ENCODE measurements around the gene SLAMF9.

SLAMF9 gene

DNA sequence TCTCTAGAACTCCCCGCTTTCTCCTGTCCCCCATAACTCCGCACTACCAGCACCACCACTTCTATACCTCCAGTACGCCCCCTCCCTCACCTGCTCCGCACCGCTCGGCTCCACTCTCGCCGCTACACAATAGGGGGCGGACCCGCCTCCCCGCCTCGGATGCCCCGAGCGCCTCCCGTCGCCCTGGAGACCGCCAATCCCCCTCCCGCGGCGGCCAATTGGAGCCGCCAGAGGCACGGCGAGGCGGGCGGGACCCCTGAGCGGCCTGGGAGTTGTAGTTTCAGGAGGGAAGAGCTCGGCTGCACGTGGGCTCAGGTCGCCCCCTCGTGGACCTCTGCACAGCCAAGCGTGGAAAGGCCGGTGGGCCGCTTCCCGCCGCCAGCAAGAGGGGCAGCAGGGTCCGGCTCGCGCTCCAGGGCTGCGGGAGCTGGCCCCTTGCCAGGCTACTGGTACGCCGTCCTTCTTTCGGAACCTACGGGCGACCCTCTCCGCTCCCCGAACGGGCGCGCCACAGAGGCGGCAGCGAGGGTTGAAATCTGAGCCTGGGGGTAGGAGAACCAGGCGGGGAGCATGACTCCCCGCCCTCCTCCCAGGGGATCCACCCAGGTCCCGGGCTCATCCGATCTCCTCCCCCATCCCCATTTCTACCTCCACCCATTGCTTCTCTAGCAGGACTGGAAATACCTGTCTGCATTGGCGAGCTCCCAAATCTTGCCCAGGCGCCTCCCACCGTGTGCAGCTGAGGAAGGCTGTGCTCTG lies 8.4 kb downstream of the SLAMF9 start, which contains the start of gene IGSF9:
TSS of gene IGSF9 (minus strand) at position 131 of the 759 bp plus-strand sequence. CDS start 2,159 bp downstream, outside the sequence.
- peak; percentile 22 for DNase-seq (ENCODE audit: low spot score)

DNA sequence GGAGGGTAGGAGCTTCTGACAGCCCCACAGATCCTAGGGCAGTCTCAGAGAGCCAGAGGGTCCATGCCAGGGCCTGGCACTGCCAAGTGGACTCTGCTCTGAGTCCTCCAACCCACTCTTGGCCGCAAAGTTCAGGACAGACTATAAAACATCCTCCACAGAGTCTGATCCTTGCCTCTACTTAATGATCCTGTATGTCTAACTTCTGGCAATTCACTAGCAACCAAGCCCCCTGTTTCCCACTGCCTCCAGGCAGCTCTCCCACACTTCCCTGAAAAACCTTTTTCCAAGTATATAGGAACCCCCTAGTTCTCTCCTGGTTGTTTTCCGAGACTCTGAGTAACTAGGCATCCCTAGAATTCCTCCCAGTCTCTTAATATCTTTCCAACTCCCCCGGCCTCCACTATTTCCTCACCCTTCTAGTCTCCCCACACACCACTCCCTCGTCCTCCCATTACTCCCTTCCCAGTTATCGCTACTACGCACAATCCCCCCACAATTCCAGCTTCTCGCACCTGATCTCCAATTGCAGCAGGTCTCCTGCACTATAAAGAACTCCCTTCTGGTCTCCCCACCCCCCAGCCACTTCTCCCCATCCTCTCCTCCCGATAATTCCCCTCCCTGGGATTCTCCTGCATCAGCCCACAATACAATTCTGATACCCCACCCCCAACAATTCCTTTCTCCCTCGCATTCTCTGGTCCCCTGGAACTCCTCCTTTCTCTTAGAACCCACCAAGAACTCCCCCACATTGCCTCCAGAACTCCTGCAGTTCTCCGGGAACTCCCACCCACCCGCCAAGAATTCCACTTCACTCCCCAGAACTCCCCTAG lies 9.2 kb downstream of the SLAMF9 start:
- DNase-seq (ENCODE audit: low spot score) = no peak

DNA sequence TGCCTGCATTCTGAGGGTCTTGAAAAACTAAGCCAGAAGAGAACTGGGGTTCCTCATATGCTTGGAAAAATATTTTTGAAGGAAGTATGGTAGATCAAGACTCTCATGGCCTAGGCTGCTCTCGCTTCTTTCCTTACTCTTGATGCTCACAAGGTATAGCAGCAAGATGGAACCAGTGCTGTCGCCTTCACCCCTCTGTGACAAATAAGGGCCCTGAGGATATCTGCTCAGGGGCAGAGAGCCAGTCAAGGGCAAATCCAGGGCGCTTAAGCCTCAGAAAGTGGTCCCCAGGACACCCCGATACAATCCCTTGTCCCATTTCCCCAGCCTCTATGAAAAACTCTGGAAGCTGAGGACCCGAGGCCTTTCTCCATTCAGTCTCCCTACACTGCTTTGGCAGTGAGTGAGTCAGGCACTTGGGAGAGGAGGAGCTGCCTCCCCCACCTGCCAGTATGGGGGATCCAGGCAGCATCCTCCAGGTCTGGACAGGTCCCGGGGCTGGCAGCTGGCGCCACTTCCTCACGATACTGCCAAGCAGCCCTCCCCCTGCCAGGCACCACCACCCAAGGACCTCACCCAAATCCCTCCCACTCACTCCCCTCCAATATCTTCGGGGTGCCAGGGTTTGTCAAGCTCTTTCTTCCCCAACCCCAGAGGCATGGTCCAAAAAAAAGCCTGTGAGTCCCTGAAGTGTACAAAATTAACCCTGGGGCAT lies 10.0 kb downstream of the SLAMF9 start:
- DNase-seq (ENCODE audit: low spot score) = no peak

DNA sequence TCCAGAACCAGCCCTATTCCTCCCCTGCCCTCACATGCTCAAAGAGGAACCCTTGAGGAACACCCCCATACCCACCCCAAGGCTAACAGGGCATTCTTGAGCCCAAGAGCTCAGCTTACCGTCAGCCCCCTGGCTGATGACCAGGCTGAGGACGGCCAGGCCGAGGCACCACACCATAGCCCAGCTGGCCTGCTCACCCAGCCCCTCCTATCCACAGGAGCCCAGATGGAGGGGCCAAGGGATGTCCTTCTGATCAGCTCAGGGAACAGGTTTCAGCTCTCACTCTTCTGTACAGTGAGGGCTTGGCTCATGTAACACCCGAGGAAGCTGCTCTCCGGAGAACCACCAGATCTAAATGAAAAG lies 10.8 kb downstream of the SLAMF9 start:
- no peak for DNase-seq (ENCODE audit: low spot score)

DNA sequence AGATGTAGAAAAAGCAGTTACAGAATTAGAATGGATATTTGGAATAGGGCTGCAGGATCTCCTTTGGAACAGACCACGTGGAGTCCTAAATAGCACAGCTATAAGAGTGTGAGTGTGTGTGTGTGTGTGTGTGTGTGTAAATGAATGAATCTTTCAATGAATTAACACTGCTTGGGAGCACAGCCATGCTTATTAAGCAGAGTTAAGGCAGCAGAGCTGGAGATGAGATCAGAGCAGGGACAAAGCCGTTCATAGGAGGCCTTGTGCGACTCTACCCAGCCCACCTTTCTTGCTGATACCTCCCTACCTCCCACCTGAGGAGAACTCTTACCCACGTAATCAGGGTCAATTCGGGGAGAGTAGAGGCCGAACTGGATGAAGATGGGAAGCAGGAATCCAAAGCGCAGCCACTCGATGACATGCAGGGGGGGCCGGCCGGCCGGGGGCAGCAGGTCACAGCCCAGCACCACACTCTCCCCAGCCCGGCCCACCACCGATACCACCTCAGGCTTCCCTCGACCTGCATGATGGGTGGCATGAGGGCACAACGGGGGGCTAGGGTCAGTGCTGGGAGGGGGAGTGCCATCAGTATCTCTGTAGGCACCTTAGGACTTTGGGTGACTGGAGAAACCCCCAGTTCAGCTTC lies 11.3 kb downstream of the SLAMF9 start:
- peak; percentile 6 for DNase-seq (ENCODE audit: low spot score)

DNA sequence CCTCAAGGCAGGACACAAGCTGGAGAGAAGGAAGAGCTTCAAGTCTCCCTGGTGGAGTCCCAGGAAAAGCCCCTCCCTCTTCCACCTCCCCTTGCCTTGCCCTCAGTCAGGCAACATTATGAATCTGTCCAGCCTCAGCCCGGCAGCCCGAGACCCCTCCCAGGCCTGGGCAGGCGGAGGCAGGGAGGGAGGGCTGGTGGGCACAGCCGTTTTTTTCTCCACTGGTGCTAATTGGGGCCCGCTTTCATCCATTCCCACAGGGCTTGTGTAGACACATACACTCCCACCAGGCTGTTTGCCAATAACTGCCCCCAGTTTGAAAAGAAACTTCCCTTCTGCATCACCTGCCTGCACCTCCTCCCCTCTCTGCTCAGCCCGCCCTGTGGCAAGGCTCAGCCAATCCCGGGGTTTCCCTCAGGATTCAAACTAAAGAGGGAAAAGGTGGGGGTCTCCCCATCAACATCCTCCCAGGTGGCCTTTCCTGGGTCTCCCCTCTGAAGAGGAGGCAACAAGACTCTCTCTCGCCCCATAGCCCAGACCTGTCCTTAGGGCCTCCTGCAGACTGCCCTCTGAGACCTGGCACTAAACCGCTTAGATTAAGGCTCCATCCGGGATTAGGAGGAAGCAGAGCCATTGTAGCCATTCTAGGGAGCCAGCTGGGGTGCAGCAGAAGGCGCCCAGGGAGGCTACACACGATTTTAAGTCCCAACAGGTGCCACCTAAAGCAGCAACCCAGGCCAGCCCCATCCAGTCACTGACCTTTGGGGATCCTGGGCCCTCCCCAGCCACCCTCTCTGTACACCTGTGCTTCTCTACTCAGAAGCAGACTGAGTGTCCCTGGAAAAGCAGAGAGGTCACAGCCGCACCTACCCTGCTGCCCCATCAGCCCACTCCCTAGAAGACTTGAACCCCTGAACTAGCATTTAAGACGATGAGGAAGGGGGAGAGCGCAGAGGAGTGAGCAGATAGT lies 12.2 kb downstream of the SLAMF9 start:
- DNase-seq (ENCODE audit: low spot score) = no peak

DNA sequence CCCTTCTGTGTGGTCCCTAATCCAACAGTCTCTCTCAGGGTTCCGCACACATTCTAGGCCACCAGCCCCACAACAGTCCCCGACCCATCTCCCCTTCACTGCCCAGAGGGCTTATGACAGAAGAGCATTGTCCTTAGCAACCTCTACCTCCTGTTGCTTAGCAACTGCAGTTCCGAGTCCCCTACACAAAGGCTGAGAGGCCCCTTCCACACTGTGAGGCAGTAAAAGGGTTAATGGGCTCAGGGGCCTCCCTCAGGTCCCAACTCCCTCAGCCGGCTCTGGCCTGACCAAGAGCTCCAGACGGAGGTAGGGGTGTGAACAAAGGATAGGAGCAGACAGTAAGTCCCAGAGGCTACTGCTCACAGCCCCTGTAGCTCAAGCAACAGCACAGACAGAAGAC lies 12.9 kb downstream of the SLAMF9 start:
- no peak for DNase-seq (ENCODE audit: low spot score)

DNA sequence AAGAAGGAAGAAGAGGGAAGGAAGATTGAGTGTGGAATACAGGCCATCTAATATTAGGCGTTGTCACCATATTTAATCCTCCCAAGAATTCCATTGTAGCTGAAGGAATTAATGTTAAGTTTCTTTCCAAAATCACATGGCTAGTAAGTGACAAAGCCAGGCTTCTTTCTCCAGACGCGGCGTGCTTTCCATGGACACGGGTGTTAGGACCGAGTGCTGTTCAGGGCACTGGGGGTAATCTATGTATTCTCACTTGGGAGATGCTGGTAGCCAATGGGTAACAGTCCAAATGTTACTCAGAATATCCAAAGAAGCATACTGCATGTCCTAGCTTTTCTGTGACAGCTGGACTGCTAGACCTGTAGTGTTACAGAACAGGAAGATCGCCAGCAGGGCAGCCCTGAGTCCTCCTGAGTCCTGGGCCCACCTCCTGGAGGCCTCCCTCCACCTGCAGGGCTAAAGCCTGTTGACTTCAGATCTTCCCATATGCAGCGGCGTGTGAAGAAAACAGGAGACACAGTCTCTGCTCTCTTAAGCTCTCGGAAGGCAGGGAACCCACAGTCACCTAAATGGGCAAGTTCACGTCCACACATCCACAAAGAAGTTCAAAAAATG lies 13.9 kb downstream of the SLAMF9 start:
- DNase-seq (ENCODE audit: low spot score) = no peak

DNA sequence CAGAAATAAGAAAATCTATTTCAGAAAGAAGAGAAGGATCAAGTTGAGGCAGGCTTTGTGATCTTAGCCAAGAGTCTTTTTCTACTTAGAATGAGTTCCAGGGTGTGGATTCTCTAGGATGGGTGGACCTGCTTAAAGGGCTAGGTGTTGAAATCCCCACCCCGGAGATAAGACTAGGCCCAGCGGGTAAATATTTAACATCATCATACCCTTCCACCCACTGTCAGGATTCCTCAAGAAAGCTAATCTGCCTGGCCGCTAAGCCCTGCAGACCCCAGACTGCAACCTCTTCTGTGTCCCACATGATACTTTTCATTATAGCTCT lies 14.4 kb downstream of the SLAMF9 start:
- no peak for DNase-seq (ENCODE audit: low spot score)

DNA sequence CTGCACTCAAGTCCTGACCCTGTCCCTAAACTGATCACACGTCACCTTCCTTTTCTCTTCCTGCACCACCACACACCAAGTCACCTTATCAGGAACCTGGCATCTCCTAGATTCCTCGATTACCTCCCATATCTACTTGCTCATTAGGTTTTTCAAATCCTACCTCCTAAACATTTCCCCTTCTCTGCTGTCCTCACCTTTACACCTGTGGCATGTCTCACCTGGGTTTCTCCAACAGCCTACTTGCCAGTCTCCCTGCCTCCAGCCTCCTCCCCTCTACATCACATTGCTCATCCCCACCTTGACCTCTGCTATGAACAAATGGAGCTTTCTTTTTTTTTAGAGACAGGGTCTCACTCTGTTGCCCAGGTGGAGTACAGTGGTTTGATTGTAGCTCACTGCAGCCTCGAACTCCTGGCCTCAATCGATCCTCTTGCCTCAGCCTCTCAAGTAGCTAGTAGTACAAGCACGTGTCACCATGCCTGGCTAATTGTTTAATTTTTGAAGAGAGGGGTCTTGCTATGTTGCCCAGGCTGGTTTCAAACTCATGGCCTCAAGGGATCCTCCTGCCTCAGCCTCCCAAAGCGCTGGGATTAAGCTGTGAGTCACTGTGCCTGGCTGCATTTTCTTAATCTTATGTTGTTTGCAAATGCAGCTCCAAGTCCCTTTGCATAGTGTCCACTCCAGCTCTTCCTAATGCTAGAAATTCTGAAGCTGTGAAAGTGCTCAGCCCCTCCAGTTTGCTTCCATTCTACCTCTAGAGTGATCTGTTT lies 14.9 kb downstream of the SLAMF9 start:
- DNase-seq (ENCODE audit: low spot score) = no peak

DNA sequence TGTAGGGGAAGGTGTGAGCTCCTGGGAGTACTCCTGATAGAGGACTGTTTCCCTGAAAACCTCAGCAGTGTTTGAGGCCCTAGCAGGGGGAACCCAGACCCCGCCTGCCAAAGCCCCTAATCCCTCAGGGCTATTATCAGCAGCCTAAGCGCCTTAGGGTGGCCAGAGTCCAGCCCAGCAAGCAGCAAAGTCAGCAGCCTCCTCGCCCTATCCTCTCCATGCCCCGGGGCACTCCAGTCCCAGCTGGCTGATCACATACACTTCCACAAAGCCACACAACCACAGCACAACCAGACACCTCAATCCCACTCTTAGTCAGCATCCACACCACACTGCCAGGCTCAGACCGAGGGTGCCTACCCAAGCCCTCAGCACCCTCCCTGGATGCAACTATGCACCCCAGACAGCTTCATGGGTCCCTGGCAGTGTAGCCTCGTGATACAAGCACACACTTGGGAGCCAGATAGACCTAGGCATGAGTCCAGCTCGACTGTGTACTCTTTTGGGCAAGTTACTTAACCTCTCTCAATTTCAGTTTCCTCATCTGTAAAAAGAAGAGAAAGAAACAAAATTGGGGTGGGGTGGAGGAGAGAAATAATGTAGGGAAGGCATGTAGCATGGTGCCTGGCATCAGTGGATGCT lies 15.7 kb downstream of the SLAMF9 start:
- DNase-seq (ENCODE audit: low spot score) = no peak

DNA sequence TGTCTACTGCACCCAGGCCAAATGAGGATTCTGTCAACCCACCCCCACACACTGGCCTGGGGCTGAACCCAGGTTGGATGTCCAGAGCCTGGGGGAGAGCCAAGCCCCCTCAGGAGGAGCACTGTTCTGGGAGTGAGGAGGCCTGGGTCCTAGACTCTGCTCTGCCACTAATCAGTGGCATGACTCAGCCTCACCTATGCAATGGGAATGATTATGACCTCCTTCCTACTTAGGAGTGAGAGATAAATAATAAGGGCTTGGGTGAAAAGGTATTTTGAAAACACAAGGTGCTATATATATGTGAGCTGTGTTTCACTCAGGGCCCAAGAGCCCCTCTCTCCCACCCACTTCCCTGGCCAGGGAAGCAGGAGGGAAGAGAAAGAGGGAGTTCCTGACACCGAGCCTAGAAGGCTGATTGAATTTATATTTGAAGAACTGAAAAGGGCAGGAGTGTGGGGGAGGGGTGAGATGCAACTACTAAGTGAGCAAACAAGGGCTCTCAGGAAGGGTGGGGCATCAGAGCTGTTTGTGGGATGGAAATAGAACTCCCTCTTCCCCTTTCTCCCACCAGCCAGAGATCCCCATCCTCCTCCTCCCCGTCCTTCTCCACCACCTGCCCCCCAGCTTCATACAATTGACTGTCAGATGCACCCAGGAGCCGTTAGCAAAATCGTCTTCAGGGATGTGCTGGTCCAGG lies 16.8 kb downstream of the SLAMF9 start:
- DNase-seq (ENCODE audit: low spot score) = no peak

DNA sequence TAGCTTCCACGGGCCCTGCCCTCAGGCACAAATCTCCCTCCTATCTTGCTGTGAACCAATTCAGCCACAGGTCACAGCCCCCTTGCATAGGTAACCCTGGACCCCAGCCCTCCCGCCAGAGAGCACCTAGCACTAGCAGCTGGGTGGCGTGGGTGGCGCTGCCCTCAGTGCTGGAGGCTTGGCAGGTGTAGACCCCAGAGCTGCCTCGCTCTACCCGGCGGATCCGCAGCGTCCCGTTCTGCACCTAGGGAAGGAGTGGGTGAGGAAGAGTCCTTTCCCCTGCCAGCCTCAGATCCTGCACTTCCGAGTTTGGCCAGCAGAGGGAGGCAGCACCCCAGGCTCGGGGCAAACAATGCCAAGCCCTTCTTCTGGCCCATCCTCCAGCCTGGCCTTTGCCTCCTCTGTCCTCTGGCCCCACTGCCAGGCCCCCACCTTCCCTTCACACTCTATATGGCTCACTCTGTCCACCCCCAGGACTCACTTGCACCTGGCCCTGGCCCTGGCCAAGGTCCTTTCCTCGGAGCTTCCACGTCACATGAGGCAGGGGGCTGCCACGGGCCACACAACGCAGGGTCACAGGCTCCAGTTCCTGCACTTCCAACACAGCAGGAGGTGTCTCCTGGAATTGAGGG lies 17.6 kb downstream of the SLAMF9 start:
- no peak for DNase-seq (ENCODE audit: low spot score)

DNA sequence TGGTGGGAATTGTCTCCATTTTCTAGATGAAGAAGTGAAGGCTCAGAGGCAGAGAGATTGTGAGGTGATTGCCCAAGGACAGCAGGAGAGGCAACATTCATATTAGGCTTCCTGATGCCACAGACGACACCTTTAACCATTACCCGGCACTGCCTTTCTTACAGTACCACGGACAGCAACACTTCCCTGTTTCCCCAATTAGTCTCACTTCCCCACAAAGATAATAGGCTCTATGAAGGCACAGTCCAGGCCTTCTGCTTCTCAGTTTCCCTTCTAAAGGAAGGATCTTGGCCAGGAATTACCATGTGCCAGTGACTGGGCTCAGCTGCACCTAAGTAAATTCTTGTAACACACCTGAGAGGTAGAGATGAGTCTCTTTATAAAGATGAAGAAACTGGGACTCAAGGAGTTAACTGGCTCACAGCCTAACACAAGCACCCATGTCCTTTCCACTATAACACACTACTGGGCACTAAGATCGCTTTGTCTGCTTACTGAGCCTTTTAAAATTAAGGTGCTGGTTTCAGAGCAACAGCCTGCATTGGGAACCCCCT lies 18.2 kb downstream of the SLAMF9 start:
- no peak for DNase-seq (ENCODE audit: low spot score)

DNA sequence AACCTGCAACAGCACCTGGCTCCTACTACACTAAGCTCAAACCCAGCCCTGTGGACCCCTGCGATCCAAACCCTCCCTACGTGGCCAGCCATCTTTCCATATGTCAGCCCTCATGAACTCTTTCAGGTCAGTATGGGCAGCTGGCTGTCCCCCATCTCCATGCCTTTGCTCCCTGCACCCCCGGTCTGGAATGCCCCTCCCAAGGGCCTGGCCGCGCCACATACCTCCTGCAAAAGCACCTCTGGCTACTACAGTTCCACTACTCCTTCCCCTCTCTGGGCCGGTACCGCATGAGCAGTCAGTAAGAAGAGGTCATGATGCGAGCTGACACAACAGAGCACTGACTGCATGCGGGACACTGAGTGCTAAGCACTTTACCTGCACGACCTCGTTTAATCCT lies 18.7 kb downstream of the SLAMF9 start:
- no peak for DNase-seq (ENCODE audit: low spot score)

DNA sequence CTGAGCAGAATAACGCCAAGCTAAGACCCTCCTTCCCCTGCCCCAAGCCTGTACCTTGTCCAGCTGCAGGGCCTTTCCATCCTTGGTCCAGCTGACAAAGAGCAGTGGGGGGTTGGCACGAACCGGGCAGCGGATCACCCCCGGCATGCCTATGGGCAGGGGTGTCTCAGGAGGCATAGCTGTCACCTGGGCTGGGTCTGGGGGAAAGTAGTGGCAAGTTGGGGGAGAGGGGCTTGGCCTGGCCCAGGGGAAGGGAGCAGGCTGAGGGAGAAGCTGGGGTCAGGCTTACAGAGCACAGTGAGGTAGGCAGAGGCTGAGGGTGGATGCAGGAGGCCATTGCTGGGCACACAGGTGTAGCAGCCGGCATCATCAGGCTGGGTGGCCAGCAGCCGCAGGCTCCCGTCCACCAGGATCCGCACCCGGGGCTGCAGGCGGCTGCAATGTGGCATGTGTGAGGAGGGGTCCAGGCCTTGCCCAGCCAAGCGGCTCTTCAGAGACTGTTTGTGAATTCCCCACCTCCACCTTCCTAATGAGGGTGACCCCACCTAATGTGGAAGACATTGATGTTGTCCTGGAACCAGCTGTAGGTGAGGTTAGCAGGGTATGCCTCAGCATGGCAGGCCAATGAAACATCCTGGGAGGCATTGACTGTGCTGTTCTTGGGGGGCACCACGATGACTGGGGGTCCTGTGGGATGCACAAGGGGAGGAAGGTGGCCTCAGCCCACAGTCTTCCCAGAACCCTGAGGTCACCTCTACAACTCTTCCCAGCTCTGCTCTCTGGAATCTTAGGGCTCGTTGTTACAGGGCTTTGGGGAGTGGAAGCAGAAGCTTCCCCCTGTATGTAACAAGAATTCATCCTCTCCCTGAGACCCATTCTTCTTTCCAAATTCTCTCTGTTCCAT lies 19.6 kb downstream of the SLAMF9 start:
- DNase-seq (ENCODE audit: low spot score) = no peak

DNA sequence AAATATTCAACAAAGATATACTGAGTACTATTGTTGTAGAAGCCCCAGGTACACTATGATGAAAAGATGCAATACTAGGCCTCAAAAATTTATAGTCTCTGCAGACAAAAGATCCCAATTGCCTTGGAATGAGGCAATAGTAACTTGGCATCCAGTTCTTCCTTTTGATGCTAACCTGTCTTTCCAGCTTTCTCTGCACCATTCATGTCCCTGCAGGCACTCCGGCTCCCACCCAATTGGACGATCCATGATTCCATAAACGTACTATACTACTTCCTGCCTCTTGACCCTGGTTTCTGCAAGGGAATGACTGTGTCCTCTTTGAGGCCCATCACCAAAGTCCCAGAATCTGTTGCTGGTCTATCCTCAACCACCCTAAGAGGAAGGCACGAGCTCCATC lies 20.7 kb downstream of the SLAMF9 start:
- DNase-seq (ENCODE audit: low spot score) = no peak
